HepG2 (cell line): ENCODE measurements around the gene C22orf31. TPM values are rescaled to one million over a fixed set of nuclear protein-coding genes. Genes with fewer than 3 reads are reported as not detected.
A peak's percentile ranks its signal among the peaks of the same experiment; 100 is the strongest.

ENCODE experiments used
- ATAC-seq: fragments of 200-7000 bp; cut with Tn5 transposase; 3 replicates; pipeline ENCODE4 v1.9.1; 2020; ENCODE audit warnings: mild to moderate bottlenecking, moderate library complexity
- BruUV-seq: library from RNA; stranded (reverse); fragments of 400-500 nt; replicated peaks from 2 replicates; lab custom pipeline; 2021; lab: Mats Ljungman, UMichigan
- CTCF ChIA-PET: fragments of 300-600 bp; formaldehyde crosslinking; extraction: SDS; loops from one replicate; lab custom pipeline; 2021; ENCODE audit warnings: low total read pairs, inconsistent platforms, low intra/inter-chr PET ratio; lab: Yijun Ruan, JAX
- POLR2A ChIA-PET: fragments of 350-600 bp; sonication (Branson Sonifier 250); formaldehyde crosslinking; loops from one replicate; lab custom pipeline; 2020; ENCODE audit warnings: antibody characterized with exemption, inconsistent platforms; lab: Yijun Ruan, JAX
- DNase-seq: peaks from one replicate; pipeline ENCODE4 v3.0.0-alpha.2; 2015; ENCODE audit warnings: low spot score
- FAIRE-seq: peaks from 3 replicates; lab custom pipeline; 2011; peaks lifted over from hg19 to GRCh38; lab: Jason Lieb, UNC
- H2AFZ ChIP-seq: one replicate; pipeline ENCODE4 v1.6.1; 2011; ENCODE audit warnings: low read length, inconsistent platforms
- H3K27ac ChIP-seq: fragments of 300-600 bp; 3 replicates; pipeline ENCODE4 v1.8.0; 2011; ENCODE audit warnings: mixed run types, mild to moderate bottlenecking, mixed read lengths, low read length, inconsistent platforms; ENCODE audit not compliant: insufficient read depth; ENCODE audit errors: extremely low read length
- H3K27me3 ChIP-seq, 2 experiments: fragments of 200-600 bp in 1 of 2; 2 replicates in 1 of 2; 3 replicates in 1 of 2; pipeline versions ENCODE4 v1.6.0 to v1.8.0; 2011; ENCODE audit warnings: low read length in 2 of 2, mild to moderate bottlenecking in 2 of 2, moderate library complexity in 2 of 2, inconsistent platforms in 1 of 2; ENCODE audit not compliant: insufficient read depth in 2 of 2, control insufficient read depth in 1 of 2
- H3K36me3 ChIP-seq, 2 experiments: fragments of 200-600 bp in 1 of 2; replicated peaks in 1 of 2; 2 replicates in 1 of 2; 3 replicates in 1 of 2; pipeline versions ENCODE4 v1.5.1 to v1.8.0; 2011; ENCODE audit warnings: low read length in 2 of 2, inconsistent platforms in 1 of 2; ENCODE audit not compliant: insufficient read depth in 2 of 2, control insufficient read depth in 1 of 2
- H3K4me1 ChIP-seq: 2 replicates; pipeline ENCODE4 v1.5.1; 2012; ENCODE audit warnings: low read length, inconsistent platforms; ENCODE audit not compliant: insufficient read depth
- H3K4me2 ChIP-seq: 2 replicates; pipeline ENCODE4 v1.6.0; 2011; ENCODE audit warnings: low read depth, low read length, inconsistent platforms
- H3K4me3 ChIP-seq, 3 experiments: fragments of 200-600 bp in 1 of 3; sonication (generic), shearing (Covaris generic) in 1 of 3; replicated peaks in 1 of 3; 2 replicates each; pipeline ENCODE4 v1.5.1; 2011 to 2016; ENCODE audit warnings: low read length in 3 of 3, inconsistent platforms in 2 of 3, low read depth in 2 of 3, mild to moderate bottlenecking in 2 of 3, control low read depth in 1 of 3, mixed read lengths in 1 of 3; ENCODE audit not compliant: insufficient read depth in 1 of 3
- H3K79me2 ChIP-seq: one replicate; pipeline ENCODE4 v1.6.1; 2011; ENCODE audit warnings: low read length, inconsistent platforms; ENCODE audit not compliant: insufficient read depth
- H3K9ac ChIP-seq: 2 replicates; pipeline ENCODE4 v1.6.0; 2011; ENCODE audit warnings: mild to moderate bottlenecking, low read depth, low read length, inconsistent platforms; ENCODE audit not compliant: insufficient read depth
- H3K9me3 ChIP-seq: 2 replicates; pipeline ENCODE4 v1.5.1; 2012; ENCODE audit warnings: mild to moderate bottlenecking, low read length
- H4K20me1 ChIP-seq: 2 replicates; pipeline ENCODE4 v1.6.0; 2011; ENCODE audit warnings: inconsistent platforms, mild to moderate bottlenecking, low read length, moderate library complexity; ENCODE audit not compliant: insufficient read depth
- MAFF ChIP-seq: IDR thresholded peaks from 2 replicates; pipeline ENCODE4 v1.6.1; 2011; ENCODE audit warnings: low read depth, low read length, improper control_type of control experiment
- MAFG ChIP-seq: sonication (generic); formaldehyde crosslinking; IDR thresholded peaks from 2 replicates; pipeline ENCODE4 v1.5.1; 2020; ENCODE audit warnings: mild to moderate bottlenecking, missing genetic modification reagents
- MAFK ChIP-seq, 2 experiments: IDR thresholded peaks in 1 of 2; conservative IDR thresholded peaks in 1 of 2; 2 replicates each; pipeline ENCODE4 v1.6.1; 2011; ENCODE audit warnings: improper control_type of control experiment in 2 of 2, low read length in 2 of 2
- WGBS: methylation state at CpG from one replicate; pipeline ENCODE4 v1.1.6; 2017; ENCODE audit warnings: low lambda C conversion rate; 5-methylcytosine and 5-hydroxymethylcytosine counted together
- in situ Hi-C: cut with HindIII; loops from 2 replicates; pipeline ENCODE4 v1.10.0; 2017; ENCODE audit warnings: low pct_unique_long_range_greater_than_20kb; ENCODE audit not compliant: extremely low pct_ligation_motif_present
- intact Hi-C: fragments of 100-400 bp; cut with micrococcal nuclease; formaldehyde crosslinking; loops from one replicate; pipeline ENCODE4 v1.10.0; 2022; ENCODE audit not compliant: unreplicated experiment
- polyA plus RNA-seq, 8 experiments: library from polyadenylated mRNA; depleted of rRNA in 3 of 8; stranded (reverse) in 7 of 8; unstranded in 1 of 8; fragments of >200 nt; fragmentation: Illumina TruSeq in 4 of 8; extraction: Trizol in 4 of 8; gene quantifications; 2 replicates each; pipeline versions ENCODE4 v1.2.1 to v1.2.3, GENCODE V29; 2011 to 2016; ENCODE audit warnings: low read depth in 4 of 8, missing spikeins in 1 of 8, mixed read lengths in 1 of 8; ENCODE audit not compliant: insufficient read depth in 1 of 8
- total RNA-seq, 5 experiments: library from RNA; depleted of rRNA; stranded (reverse); fragments of >200 nt; fragmentation: Illumina TruSeq; extraction: Trizol; gene quantifications; 2 replicates each; pipeline ENCODE4 v1.2.3, GENCODE V29; 2016; ENCODE audit warnings: low read depth in 1 of 5
- TF ChIP-seq, protein P1 (sequence below): sonication (generic); formaldehyde crosslinking; IDR thresholded peaks from 2 replicates; pipeline ENCODE4 v1.4.0; 2020; ENCODE audit warnings: missing genetic modification reagents
- TF ChIP-seq, protein P2 (sequence below): sonication (generic); formaldehyde crosslinking; IDR thresholded peaks from 2 replicates; pipeline ENCODE4 v1.9.0; 2021; ENCODE audit warnings: missing genetic modification reagents, borderline replicate concordance

C22orf31 gene
- total and polyA plus RNA-seq, 2 of the 13 experiments (the other 11 are each of a cell fraction or from before 2014, with no cell fraction given): not detected

DNA sequence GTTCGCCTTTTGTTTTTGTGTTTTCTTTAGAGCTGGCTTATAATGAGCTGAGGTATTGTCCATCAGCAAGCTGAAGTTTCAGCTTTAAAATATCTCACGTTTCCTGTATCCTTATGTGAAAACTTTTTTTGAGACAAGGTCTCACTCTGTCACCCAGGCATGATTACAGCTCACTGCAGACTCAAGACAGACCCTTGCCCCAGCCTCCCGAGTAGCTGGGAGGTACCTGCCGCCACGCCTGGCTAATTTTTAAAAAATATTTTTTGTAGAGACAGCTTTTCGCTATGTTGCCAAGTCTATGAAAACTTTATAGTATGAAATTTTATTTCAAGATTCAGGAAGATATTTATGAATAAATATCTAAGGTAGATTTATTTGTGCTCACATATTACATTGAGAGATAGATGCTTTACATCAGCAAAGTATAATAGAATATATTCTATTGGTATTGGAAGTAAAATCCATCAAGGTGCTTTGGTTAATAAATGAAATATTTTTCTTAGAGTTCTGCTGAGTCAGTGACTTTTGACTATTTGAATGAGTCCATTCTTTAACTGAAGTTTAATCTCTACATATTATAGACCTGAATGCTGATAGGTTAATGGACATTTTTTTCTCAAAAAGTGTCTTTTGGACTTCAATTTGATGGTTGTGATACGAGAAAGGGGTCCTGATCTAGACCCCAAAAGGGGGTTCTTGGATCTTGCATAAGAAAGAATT lies 21.4 kb upstream of the C22orf31 start:
- in situ Hi-C loops: no loop called here
- H2AFZ ChIP-seq: no peak overlapping the region
- no peak for TF ChIP-seq MAFG (CRISPR knock-in tag)
- TF ChIP-seq, protein P1, sequence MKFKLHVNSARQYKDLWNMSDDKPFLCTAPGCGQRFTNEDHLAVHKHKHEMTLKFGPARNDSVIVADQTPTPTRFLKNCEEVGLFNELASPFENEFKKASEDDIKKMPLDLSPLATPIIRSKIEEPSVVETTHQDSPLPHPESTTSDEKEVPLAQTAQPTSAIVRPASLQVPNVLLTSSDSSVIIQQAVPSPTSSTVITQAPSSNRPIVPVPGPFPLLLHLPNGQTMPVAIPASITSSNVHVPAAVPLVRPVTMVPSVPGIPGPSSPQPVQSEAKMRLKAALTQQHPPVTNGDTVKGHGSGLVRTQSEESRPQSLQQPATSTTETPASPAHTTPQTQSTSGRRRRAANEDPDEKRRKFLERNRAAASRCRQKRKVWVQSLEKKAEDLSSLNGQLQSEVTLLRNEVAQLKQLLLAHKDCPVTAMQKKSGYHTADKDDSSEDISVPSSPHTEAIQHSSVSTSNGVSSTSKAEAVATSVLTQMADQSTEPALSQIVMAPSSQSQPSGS (CRISPR knock-in tag): no peak
- TF ChIP-seq MAFF: peak; percentile 71; the same call in 1 of the 2 replicates
- TF ChIP-seq MAFK (conservative IDR thresholded peaks at IDR 0.05 in 1 of 2, IDR thresholded peaks at IDR 0.05 in 1 of 2; ENCODE audit: low read length in 2 of 2): peak; percentile 76 to 88
- TF ChIP-seq, protein P2, sequence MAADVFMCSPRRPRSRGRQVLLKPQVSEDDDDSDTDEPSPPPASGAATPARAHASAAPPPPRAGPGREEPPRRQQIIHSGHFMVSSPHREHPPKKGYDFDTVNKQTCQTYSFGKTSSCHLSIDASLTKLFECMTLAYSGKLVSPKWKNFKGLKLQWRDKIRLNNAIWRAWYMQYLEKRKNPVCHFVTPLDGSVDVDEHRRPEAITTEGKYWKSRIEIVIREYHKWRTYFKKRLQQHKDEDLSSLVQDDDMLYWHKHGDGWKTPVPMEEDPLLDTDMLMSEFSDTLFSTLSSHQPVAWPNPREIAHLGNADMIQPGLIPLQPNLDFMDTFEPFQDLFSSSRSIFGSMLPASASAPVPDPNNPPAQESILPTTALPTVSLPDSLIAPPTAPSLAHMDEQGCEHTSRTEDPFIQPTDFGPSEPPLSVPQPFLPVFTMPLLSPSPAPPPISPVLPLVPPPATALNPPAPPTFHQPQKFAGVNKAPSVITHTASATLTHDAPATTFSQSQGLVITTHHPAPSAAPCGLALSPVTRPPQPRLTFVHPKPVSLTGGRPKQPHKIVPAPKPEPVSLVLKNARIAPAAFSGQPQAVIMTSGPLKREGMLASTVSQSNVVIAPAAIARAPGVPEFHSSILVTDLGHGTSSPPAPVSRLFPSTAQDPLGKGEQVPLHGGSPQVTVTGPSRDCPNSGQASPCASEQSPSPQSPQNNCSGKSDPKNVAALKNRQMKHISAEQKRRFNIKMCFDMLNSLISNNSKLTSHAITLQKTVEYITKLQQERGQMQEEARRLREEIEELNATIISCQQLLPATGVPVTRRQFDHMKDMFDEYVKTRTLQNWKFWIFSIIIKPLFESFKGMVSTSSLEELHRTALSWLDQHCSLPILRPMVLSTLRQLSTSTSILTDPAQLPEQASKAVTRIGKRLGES (CRISPR knock-in tag): no peak
- POLR2A ChIA-PET: interaction anchor here (1.8 kb wide), 1 partner anchor 14 kb away, joined by 6 read pairs; no protein-coding TSS in a partner anchor
- no peaks in the 10 kb centered on the region for H3K79me2 ChIP-seq
- H3K9ac ChIP-seq: no peak overlapping the region
- H4K20me1 ChIP-seq: no peaks in the 10 kb centered on the region
- ATAC-seq: no peak
- H3K4me2 ChIP-seq: no peak overlapping the region
- CTCF ChIA-PET: no interaction called here
- no peak overlapping the region for H3K27ac ChIP-seq
- no peaks in the 10 kb centered on the region for H3K9me3 ChIP-seq
- BruUV-seq: no TSS peak
- intact Hi-C loops: no loop called here
- no peak for FAIRE-seq
- no peaks in the 10 kb centered on the region for H3K27me3 ChIP-seq
- 94% methylated on average over 7 of the region's 7 CpGs for WGBS
- no peaks in the 10 kb centered on the region for H3K36me3 ChIP-seq
- H3K4me3 ChIP-seq: no peak overlapping the region
- H3K4me1 ChIP-seq: no peaks in the 10 kb centered on the region
- DNase-seq: no peak
